Kidney epithelial cell (primary cell): ENCODE data around the gene ATP5F1A. TPM values are rescaled to one million over a fixed set of nuclear protein-coding genes. Genes with fewer than 3 reads are reported as not detected.
"Not testable (repeated sequence)": the region's sequence is repeated elsewhere in the genome, so short reads cannot be mapped to it uniquely, and the experiment has no call there.

Experiments used
- DNase-seq: peaks from one replicate; pipeline ENCODE4 v3.0.0-alpha.2; 2010; ENCODE audit warnings: low read depth
- H3K27me3 ChIP-seq: 2 replicates; pipeline ENCODE4 v1.6.0; 2011; ENCODE audit warnings: low read length; ENCODE audit not compliant: control insufficient read depth, insufficient read depth
- H3K36me3 ChIP-seq: 2 replicates; pipeline ENCODE4 v1.5.1; 2011; ENCODE audit warnings: low read length; ENCODE audit not compliant: control insufficient read depth, insufficient read depth
- H3K4me3 ChIP-seq: 2 replicates; pipeline ENCODE4 v1.5.1; 2011; ENCODE audit warnings: low read depth, mild to moderate bottlenecking, control low read depth, low read length
- total RNA-seq: library from RNA; depleted of rRNA; stranded (reverse); fragments of >200 nt; gene quantifications from 2 replicates; pipeline ENCODE4 v1.2.3, GENCODE V29; 2015
- TF ChIP-seq, protein P1 (sequence below): IDR thresholded peaks from 2 replicates; pipeline ENCODE4 v1.5.1; 2011; ENCODE audit warnings: mild to moderate bottlenecking, moderate library complexity, low read length, control low read depth, inconsistent platforms; ENCODE audit not compliant: insufficient read depth, poor library complexity, severe bottlenecking

Gene ATP5F1A
- 360 and 364 TPM in 2 replicates for total RNA-seq

DNA sequence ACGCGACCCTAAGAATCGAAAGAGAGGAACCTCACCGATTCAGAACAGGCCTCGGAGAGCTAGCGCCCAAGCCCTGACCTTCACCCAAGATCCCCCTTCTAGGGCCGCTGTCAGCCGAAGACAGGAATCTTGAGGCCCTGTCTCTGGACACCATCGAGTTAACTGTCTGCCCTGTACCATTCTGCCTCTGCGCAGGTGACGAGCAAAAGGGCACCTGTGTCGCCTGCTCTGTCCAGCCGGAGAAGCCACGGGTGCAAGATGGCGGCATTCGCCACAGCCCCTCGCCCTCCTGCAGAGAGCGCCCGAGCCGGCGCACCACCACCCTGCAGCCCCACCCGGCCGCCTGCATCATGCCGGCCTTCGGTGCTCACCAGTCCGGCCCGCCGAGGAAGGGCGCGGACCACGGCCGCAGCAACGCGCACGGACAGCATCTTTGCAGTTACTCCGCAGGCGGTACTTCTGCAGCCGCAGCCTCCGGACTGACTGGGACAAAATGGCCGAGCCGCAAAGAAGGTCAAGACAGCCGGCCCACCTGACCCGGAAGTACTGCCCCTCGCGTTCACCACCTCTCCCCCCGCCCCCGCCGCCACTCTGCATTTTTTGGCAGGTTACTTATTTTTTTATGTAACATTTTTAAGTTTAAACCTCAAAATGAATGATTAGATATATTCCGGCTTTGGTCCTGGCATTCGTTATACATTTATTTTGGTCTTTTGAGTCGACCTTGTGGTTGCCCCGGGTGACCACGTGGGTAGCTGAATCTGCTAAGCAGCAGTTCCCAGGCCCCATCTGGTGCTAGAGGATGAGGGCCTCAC is at the start of gene ATP5F1A:
Gene ATP5F1A (minus strand): TSS at position 496 of the 815 bp plus-strand sequence. CDS start 65 bp downstream, at position 431.
- H3K4me3 ChIP-seq = peak within 1 kb of the TSS; percentile 87
- TF ChIP-seq, protein P1, sequence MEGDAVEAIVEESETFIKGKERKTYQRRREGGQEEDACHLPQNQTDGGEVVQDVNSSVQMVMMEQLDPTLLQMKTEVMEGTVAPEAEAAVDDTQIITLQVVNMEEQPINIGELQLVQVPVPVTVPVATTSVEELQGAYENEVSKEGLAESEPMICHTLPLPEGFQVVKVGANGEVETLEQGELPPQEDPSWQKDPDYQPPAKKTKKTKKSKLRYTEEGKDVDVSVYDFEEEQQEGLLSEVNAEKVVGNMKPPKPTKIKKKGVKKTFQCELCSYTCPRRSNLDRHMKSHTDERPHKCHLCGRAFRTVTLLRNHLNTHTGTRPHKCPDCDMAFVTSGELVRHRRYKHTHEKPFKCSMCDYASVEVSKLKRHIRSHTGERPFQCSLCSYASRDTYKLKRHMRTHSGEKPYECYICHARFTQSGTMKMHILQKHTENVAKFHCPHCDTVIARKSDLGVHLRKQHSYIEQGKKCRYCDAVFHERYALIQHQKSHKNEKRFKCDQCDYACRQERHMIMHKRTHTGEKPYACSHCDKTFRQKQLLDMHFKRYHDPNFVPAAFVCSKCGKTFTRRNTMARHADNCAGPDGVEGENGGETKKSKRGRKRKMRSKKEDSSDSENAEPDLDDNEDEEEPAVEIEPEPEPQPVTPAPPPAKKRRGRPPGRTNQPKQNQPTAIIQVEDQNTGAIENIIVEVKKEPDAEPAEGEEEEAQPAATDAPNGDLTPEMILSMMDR = peak; percentile 3
- no peaks in the 10 kb centered on the region for H3K27me3 ChIP-seq
- H3K36me3 ChIP-seq = no peaks in the 10 kb centered on the region
- peak; percentile 39 for DNase-seq

DNA sequence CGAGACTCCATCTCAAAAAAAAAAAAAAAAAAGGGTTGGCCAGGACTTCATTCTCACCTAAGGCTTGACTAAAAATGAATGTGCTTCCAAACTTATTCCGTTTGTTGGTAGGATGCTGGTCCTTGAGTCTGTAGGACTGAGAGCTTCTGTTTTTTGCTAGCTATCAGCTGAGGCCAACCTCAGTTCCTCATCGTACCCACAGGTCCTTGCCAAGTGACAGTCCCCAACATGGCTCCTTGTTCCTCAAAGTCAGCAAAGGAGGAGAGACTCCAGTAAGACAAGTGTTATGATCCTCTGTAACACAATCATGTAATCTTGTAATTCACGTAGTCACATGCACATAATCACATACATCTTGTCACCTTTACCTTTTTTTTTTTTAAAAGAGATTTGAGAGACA is 43.1 kb upstream of the ATP5F1A start:
- Histone ChIP-seq H3K36me3 (no peaks in the 10 kb centered on the region), H3K27me3 (no peaks in the 10 kb centered on the region), H3K4me3 (no peak overlapping the region)
- TF ChIP-seq, protein P1 = no peak
- DNase-seq = no peak

DNA sequence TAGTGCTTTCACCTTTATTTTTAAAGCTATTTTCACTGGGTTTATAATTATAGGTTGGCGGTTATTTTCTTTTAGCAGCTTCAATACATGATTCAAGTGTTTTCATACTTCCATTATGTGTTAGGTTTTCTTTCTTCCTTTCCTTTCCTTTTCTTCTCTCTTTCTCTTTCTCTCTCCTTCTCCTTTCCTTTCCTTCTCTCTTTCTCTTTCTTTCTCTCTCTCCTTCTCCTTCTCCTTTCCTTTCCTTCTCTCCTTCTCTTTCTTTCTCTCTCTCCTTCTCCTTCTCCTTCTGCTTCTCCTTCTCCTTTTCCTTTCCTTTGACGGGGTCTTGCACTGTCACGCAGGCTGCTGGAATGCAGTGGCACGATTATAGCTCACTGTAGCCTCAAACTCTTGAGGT is 42.1 kb upstream of the ATP5F1A start:
- DNase-seq = no peak
- Histone ChIP-seq H3K4me3 (no peak overlapping the region), H3K27me3 (no peaks in the 10 kb centered on the region), H3K36me3 (no peaks in the 10 kb centered on the region)
- TF ChIP-seq, protein P1 = no peak

DNA sequence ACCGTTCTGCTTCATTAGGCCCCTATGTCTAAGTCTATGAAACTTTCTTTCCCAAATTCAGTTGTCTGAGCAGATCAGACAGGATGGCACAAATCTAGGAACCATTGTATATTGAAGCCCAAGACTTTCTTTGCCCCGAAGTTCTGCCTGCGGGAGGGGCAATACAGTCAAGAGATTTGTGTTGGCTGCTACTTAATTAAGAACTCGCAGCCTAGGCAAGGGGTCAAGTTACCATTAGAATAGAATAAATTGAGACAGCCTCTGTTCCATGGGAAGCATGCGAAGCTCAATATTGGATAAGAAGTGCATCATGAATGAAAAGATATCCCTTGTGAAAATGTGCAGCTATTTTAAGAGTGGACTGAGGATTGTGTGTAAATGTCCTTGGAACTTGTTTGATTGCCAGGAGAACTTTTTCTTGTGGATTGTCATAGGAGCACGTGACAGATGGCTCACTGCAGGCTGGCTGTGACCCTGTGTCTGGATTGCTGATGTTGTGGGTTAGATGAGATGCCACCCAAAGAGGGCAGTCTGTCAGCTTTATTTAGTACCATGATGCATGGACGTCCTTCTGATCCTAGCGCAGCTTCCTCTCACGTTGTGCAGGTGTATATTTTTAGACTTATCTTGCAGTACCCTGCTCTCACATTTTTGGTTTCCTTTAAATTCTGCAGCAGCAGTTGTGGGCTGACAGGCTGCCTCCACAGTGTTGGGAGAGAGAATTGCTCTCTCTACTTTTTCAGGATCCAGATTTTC is 37.0 kb upstream of the ATP5F1A start:
- TF ChIP-seq, protein P1 = no peak
- H3K4me3 ChIP-seq = no peak overlapping the region
- H3K36me3 ChIP-seq = no peaks in the 10 kb centered on the region
- H3K27me3 ChIP-seq = no peaks in the 10 kb centered on the region
- DNase-seq = no peak

DNA sequence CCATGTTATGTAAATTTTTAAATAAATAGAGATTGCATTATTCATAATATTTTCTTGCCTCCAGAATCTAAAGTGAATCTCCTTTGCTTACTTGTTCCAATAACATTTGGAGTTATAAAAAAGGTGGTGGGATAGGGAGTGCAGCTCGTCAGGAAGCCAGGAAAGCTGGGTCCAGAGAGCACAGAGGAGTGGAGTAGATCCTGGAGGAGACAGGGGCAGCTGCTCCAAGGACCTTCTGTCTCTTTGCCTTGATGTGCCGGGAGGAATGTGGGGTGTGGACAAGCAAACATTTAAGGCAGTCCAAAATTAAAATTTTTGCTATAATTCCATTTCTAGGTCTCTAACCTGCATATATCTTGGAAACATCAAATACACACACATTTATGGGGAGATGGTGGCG is 35.4 kb upstream of the ATP5F1A start:
- H3K27me3 ChIP-seq = no peaks in the 10 kb centered on the region
- TF ChIP-seq, protein P1 = no peak
- no peak overlapping the region for H3K4me3 ChIP-seq
- DNase-seq = no peak
- no peaks in the 10 kb centered on the region for H3K36me3 ChIP-seq

DNA sequence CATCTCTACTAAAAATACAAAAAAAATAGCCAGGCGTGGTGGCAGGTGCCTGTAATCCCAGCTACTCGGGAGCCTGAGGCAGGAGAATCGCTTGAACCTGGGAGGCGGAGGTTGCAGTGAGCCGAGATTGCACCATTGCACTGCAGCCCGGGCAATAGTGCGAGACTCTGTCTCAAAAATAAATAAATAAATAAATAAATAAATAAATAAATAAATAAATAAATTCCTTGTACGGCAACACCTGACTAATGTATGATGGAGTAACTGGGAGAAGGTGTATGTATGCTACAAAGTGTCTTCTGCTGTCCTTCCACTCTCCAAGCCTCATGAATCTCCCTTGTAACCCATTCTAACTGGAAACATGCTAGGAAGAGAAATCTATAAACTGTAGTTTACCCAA is 32.5 kb upstream of the ATP5F1A start:
- H3K27me3 ChIP-seq, H3K4me3 ChIP-seq, DNase-seq, H3K36me3 ChIP-seq: not testable (repeated sequence)
